Fibroblast of skin of left quadriceps (primary cell): Measurements from ENCODE around the gene LCAT.
"Not testable (repeated sequence)": the region's sequence is repeated elsewhere in the genome, so short reads cannot be mapped to it uniquely, and the experiment has no call there.

Experiments
- DNase-seq, 2 experiments: peaks; one replicate each; pipeline ENCODE4 v3.0.0-alpha.2; 2013; ENCODE audit warnings: low read depth in 2 of 2

Gene LCAT

GRCh38 chr16:67946966-67947558 is 3.1 kb upstream of the LCAT start:
- DNase-seq, result no peak

GRCh38 chr16:67946128-67946569 is 2.2 kb upstream of the LCAT start:
- no peak for DNase-seq

GRCh38 chr16:67945392-67945933 is 1.5 kb upstream of the LCAT start:
- DNase-seq, result no peak

- no peak for DNase-seq
Observed at GRCh38 chr16:67944690-67945391, 921 bp upstream of the LCAT start.

GRCh38 chr16:67943256-67943618 is 683 bp downstream of the LCAT start:
- no peak for DNase-seq

- DNase-seq, result no peak
Observed at GRCh38 chr16:67942510-67943255, 1.2 kb downstream of the LCAT start.

- DNase-seq, result no peak
Observed at GRCh38 chr16:67942200-67942509, 1.8 kb downstream of the LCAT start.

- DNase-seq, result no peak
Observed at GRCh38 chr16:67941469-67942199, 2.3 kb downstream of the LCAT start.

- DNase-seq, result no peak
Observed at GRCh38 chr16:67940446-67941089, 3.4 kb downstream of the LCAT start.

GRCh38 chr16:67939507-67940445 is 4.1 kb downstream of the LCAT start:
- no peak for DNase-seq

- not testable (repeated sequence) for DNase-seq
Observed at GRCh38 chr16:67937713-67938112, 6.2 kb downstream of the LCAT start.

- DNase-seq, result no peak
Observed at GRCh38 chr16:67936880-67937605, 6.9 kb downstream of the LCAT start.

- DNase-seq, result no peak
Observed at GRCh38 chr16:67936124-67936879, 7.6 kb downstream of the LCAT start, which contains the start of gene PSMB10. TSS of gene PSMB10 (minus strand) at chr16:67936850. CDS start at chr16:67936749, 101 bp downstream.

- peak; percentile 72 for DNase-seq
Observed at GRCh38 chr16:67935402-67936123, 8.4 kb downstream of the LCAT start.

GRCh38 chr16:67935101-67935401 is 8.9 kb downstream of the LCAT start:
- DNase-seq, result no peak

GRCh38 chr16:67934306-67935100 is 9.4 kb downstream of the LCAT start:
- DNase-seq, result no peak

GRCh38 chr16:67933805-67934204 is 10.1 kb downstream of the LCAT start:
- no peak for DNase-seq

GRCh38 chr16:67932462-67932840 is 11.5 kb downstream of the LCAT start:
- DNase-seq, result no peak
